IMR-90 (cell line): ENCODE results near the gene GRB2. TPM values are rescaled to one million over a fixed set of nuclear protein-coding genes. Genes with fewer than 3 reads are reported as not detected.

Experiments
- ATAC-seq: fragments of 200-7000 bp; cut with Tn5 transposase; 2 replicates; pipeline ENCODE4 v1.9.1; 2020; ENCODE audit warnings: low read depth, mild to moderate bottlenecking, moderate library complexity
- BruUV-seq: library from RNA; stranded (reverse); fragments of 400-500 nt; replicated peaks from 2 replicates; lab custom pipeline; 2021; lab: Mats Ljungman, UMichigan
- CTCF ChIA-PET: fragments of 300-600 bp; formaldehyde crosslinking; extraction: SDS; loops from one replicate; lab custom pipeline; 2021; ENCODE audit warnings: antibody characterized with exemption; lab: Yijun Ruan, JAX
- POLR2A ChIA-PET: fragments of 300-600 bp; sonication (Branson Sonifier 250); formaldehyde crosslinking; loops from one replicate; lab custom pipeline; 2022; ENCODE audit warnings: antibody characterized with exemption; ENCODE audit not compliant: unreplicated experiment; lab: Charles Lee
- DNase-seq: peaks from one replicate; pipeline ENCODE4 v3.0.0; 2013
- H2AFZ ChIP-seq: replicated peaks from 2 replicates; pipeline ENCODE3; 2013; ENCODE audit warnings: low read length, mild to moderate bottlenecking; ENCODE audit not compliant: poor library complexity
- H2AK5ac ChIP-seq: 2 replicates; pipeline ENCODE4 v1.6.1; 2013; ENCODE audit warnings: low read depth, low read length, inconsistent platforms
- H2AK9ac ChIP-seq: replicated peaks from 2 replicates; pipeline ENCODE3; 2013; ENCODE audit warnings: mild to moderate bottlenecking, low read depth, low read length, moderate library complexity; ENCODE audit not compliant: poor library complexity
- H2BK120ac ChIP-seq: 2 replicates; pipeline ENCODE4 v1.6.1; 2013; ENCODE audit warnings: low read depth, low read length, inconsistent platforms
- H2BK15ac ChIP-seq: 3 replicates; pipeline ENCODE4 v1.6.1; 2013; ENCODE audit warnings: low read depth, low read length, inconsistent platforms
- H2BK20ac ChIP-seq: 2 replicates; pipeline ENCODE4 v1.6.1; 2013; ENCODE audit warnings: low read depth, mild to moderate bottlenecking, inconsistent platforms, low read length, moderate library complexity
- H2BK5ac ChIP-seq: 2 replicates; pipeline ENCODE4 v1.6.1; 2013; ENCODE audit warnings: mild to moderate bottlenecking, low read depth, low read length, inconsistent platforms; ENCODE audit not compliant: poor library complexity, severe bottlenecking
- H3K14ac ChIP-seq: replicated peaks from 2 replicates; pipeline ENCODE4 v1.6.1; 2013; ENCODE audit warnings: low read depth, low read length, inconsistent platforms
- H3K18ac ChIP-seq: 2 replicates; pipeline ENCODE4 v1.6.1; 2013; ENCODE audit warnings: low read depth, low read length, control low read depth
- H3K23ac ChIP-seq: 2 replicates; pipeline ENCODE4 v1.6.1; 2013; ENCODE audit warnings: low read depth, low read length, inconsistent platforms
- H3K27ac ChIP-seq: 2 replicates; pipeline ENCODE4 v1.5.1; 2013; ENCODE audit warnings: mild to moderate bottlenecking, control low read depth, low read length; ENCODE audit not compliant: insufficient read depth
- H3K27me3 ChIP-seq: 2 replicates; pipeline ENCODE4 v1.6.1; 2013; ENCODE audit warnings: low read length; ENCODE audit not compliant: control insufficient read depth, insufficient read depth
- H3K36me3 ChIP-seq: 2 replicates; pipeline ENCODE4 v1.6.1; 2013; ENCODE audit warnings: low read length, mixed read lengths; ENCODE audit not compliant: control insufficient read depth, insufficient read depth
- H3K4ac ChIP-seq: 2 replicates; pipeline ENCODE4 v1.6.1; 2013; ENCODE audit warnings: low read depth, low read length, inconsistent platforms
- H3K4me1 ChIP-seq: 2 replicates; pipeline ENCODE4 v1.6.1; 2013; ENCODE audit warnings: low read length, mixed read lengths; ENCODE audit not compliant: control insufficient read depth, insufficient read depth
- H3K4me2 ChIP-seq: 2 replicates; pipeline ENCODE4 v1.6.1; 2013; ENCODE audit warnings: low read depth, mild to moderate bottlenecking, control low read depth, low read length, moderate library complexity
- H3K4me3 ChIP-seq: 2 replicates; pipeline ENCODE4 v1.5.1; 2013; ENCODE audit warnings: low read depth, mild to moderate bottlenecking, control low read depth, low read length, moderate library complexity; ENCODE audit not compliant: insufficient read depth
- H3K56ac ChIP-seq: 2 replicates; pipeline ENCODE4 v1.6.1; 2013; ENCODE audit warnings: low read length, inconsistent platforms; ENCODE audit not compliant: insufficient read depth; ENCODE audit errors: extremely low read depth
- H3K79me1 ChIP-seq, 2 experiments: 2 replicates each; pipeline ENCODE4 v1.6.1; 2013; ENCODE audit warnings: low read length in 2 of 2, inconsistent platforms in 1 of 2, low read depth in 1 of 2
- H3K9ac ChIP-seq: 2 replicates; pipeline ENCODE4 v1.6.1; 2013; ENCODE audit warnings: low read depth, low read length, control low read depth
- H3K9me1 ChIP-seq: 2 replicates; pipeline ENCODE4 v1.6.1; 2013; ENCODE audit warnings: low read length, inconsistent platforms; ENCODE audit not compliant: insufficient read depth
- H3K9me3 ChIP-seq: 2 replicates; pipeline ENCODE4 v1.6.1; 2013; ENCODE audit warnings: low read length; ENCODE audit not compliant: control insufficient read depth, insufficient read depth
- H4K20me1 ChIP-seq: 2 replicates; pipeline ENCODE4 v1.6.1; 2013; ENCODE audit warnings: low read length, inconsistent platforms; ENCODE audit not compliant: insufficient read depth
- H4K5ac ChIP-seq: 2 replicates; pipeline ENCODE4 v1.6.1; 2013; ENCODE audit warnings: mild to moderate bottlenecking, low read depth, low read length, control low read depth
- H4K8ac ChIP-seq, 2 experiments: 2 replicates each; pipeline ENCODE4 v1.6.1; 2013; ENCODE audit warnings: low read depth in 2 of 2, low read length in 2 of 2, control low read depth in 1 of 2, inconsistent platforms in 1 of 2
- H4K91ac ChIP-seq: 2 replicates; pipeline ENCODE4 v1.6.1; 2013; ENCODE audit warnings: low read depth, low read length, inconsistent platforms; ENCODE audit not compliant: insufficient read depth
- BHLHE40 ChIP-seq: fragments of 150-350 bp; IDR thresholded peaks from 2 replicates; pipeline ENCODE4 v1.6.1; 2016; ENCODE audit warnings: mild to moderate bottlenecking, low read depth, low read length
- CHD1 ChIP-seq: IDR thresholded peaks from 2 replicates; pipeline ENCODE4 v1.6.1; 2012; ENCODE audit warnings: low read depth, low read length, improper control_type of control experiment
- CTCF ChIP-seq: conservative IDR thresholded peaks from 2 replicates; pipeline ENCODE4 v1.5.1; 2012; ENCODE audit warnings: mild to moderate bottlenecking, low read depth, low read length, improper control_type of control experiment
- ELK1 ChIP-seq: fragments of 150-350 bp; IDR thresholded peaks from 2 replicates; pipeline ENCODE4 v1.6.1; 2016; ENCODE audit warnings: low read depth, mild to moderate bottlenecking, low read length, moderate library complexity, borderline replicate concordance
- FOS ChIP-seq: fragments of 150-350 bp; IDR thresholded peaks from 2 replicates; pipeline ENCODE4 v1.6.1; 2016; ENCODE audit warnings: low read depth, low read length
- MAZ ChIP-seq: IDR thresholded peaks from 2 replicates; pipeline ENCODE4 v1.6.1; 2012; ENCODE audit warnings: low read depth, mild to moderate bottlenecking, low read length, improper control_type of control experiment, moderate library complexity, borderline replicate concordance
- MXI1 ChIP-seq: IDR thresholded peaks from 2 replicates; pipeline ENCODE4 v1.6.1; 2012; ENCODE audit warnings: low read depth, mild to moderate bottlenecking, low read length, moderate library complexity, borderline replicate concordance
- NFE2L2 ChIP-seq: fragments of 150-350 bp; IDR thresholded peaks from 2 replicates; pipeline ENCODE4 v1.6.1; 2016; ENCODE audit warnings: low read depth, mild to moderate bottlenecking, low read length
- POLR2A ChIP-seq: IDR thresholded peaks from 2 replicates; pipeline ENCODE4 v1.6.1; 2012; ENCODE audit warnings: mild to moderate bottlenecking, low read depth, low read length
- RAD21 ChIP-seq: IDR thresholded peaks from 2 replicates; pipeline ENCODE4 v1.6.1; 2012; ENCODE audit warnings: low read length, improper control_type of control experiment
- RCOR1 ChIP-seq: IDR thresholded peaks from 2 replicates; pipeline ENCODE4 v1.6.1; 2012; ENCODE audit warnings: mild to moderate bottlenecking, low read length, improper control_type of control experiment; ENCODE audit not compliant: insufficient replicate concordance
- RFX5 ChIP-seq: IDR thresholded peaks from 2 replicates; pipeline ENCODE4 v1.8.0; 2012; ENCODE audit warnings: low read depth, mild to moderate bottlenecking, low read length, moderate library complexity
- USF2 ChIP-seq: fragments of 150-350 bp; IDR thresholded peaks from 2 replicates; pipeline ENCODE4 v1.6.1; 2017; ENCODE audit warnings: mild to moderate bottlenecking, antibody characterized with exemption, low read length, low read depth
- WGBS, 2 experiments: methylation state at CpG; one replicate each; pipeline versions ENCODE4 v1.1.5 to v1.1.7; 2013; ENCODE audit warnings: missing lambda C conversion rate in 2 of 2; ENCODE audit not compliant: insufficient read length in 1 of 2; ENCODE audit errors: extremely low coverage in 2 of 2; 5-methylcytosine and 5-hydroxymethylcytosine counted together
- dilution Hi-C: fragments of 300-500 bp; cut with HindIII; formaldehyde crosslinking; loops from one replicate; pipeline ENCODE4 v1.14.3; 2018; ENCODE audit warnings: low sequenced_read_pairs; ENCODE audit not compliant: unreplicated experiment
- in situ Hi-C: fragments of 300-500 bp; cut with MboI; formaldehyde crosslinking; loops from 3 replicates; pipeline ENCODE4 v1.14.3; 2019; ENCODE audit warnings: low sequenced_read_pairs, inconsistent platforms, mixed read lengths
- intact Hi-C: fragments of 100-400 bp; cut with micrococcal nuclease; formaldehyde crosslinking; loops from 2 replicates; pipeline ENCODE4 v1.10.0; 2022
- polyA plus RNA-seq, 3 experiments: library from polyadenylated mRNA; depleted of rRNA; stranded (reverse); fragments of >200 nt; gene quantifications; 2 replicates each; pipeline ENCODE4 v1.2.3, GENCODE V29; 2012; ENCODE audit warnings: low replicate concordance in 1 of 3
- total RNA-seq: library from RNA; depleted of rRNA; stranded (reverse); fragments of >200 nt; gene quantifications from 2 replicates; pipeline ENCODE4 v1.2.3, GENCODE V29; 2012

Gene GRB2
- total and polyA plus RNA-seq, 2 of the 4 experiments (the other 2 are of a cell fraction): 49.3 to 62.1 TPM

- H2BK120ac ChIP-seq: no peak overlapping the region
- H4K20me1 ChIP-seq: peaks cover 88% of the 10 kb centered on the region
- H3K27me3 ChIP-seq: no peaks in the 10 kb centered on the region
- no peak overlapping the region for H2BK20ac ChIP-seq
- H2BK15ac ChIP-seq: no peak overlapping the region
- H4K91ac ChIP-seq: no peak overlapping the region
- H3K36me3 ChIP-seq: no peaks in the 10 kb centered on the region
- H2AFZ ChIP-seq: no peak overlapping the region
- H2AK5ac ChIP-seq: no peak overlapping the region
- H3K4me2 ChIP-seq: no peak overlapping the region
- no peak overlapping the region for H3K56ac ChIP-seq
- H3K14ac ChIP-seq: no peak overlapping the region
- ATAC-seq: no peak
- no peak overlapping the region for H3K9ac ChIP-seq
- H4K8ac ChIP-seq: no peak overlapping the region
- ChIA-PET POLR2A (no interaction called here), CTCF (interaction anchor here (0.6 kb wide), 1 partner anchor 41 kb away, joined by 3 read pairs; no protein-coding TSS in a partner anchor)
- no peak overlapping the region for H3K4ac ChIP-seq
- H3K23ac ChIP-seq: no peak overlapping the region
- no peak overlapping the region for H3K27ac ChIP-seq
- H3K4me3 ChIP-seq: no peak overlapping the region
- H2BK5ac ChIP-seq: no peak overlapping the region
- peaks cover 49 to 79% of the 10 kb centered on the region in 2 experiments for H3K79me1 ChIP-seq
- dilution Hi-C loops: no loop called here
- H3K9me1 ChIP-seq: peaks cover 14% of the 10 kb centered on the region
- no peak overlapping the region for H3K18ac ChIP-seq
- intact Hi-C loops: loop anchor here (5.0 kb wide), 2 partner anchors 34 to 41 kb away; no protein-coding TSS in a partner anchor
- no TSS peak for BruUV-seq
- H2AK9ac ChIP-seq: no peak overlapping the region
- TF ChIP-seq MXI1 (no peak), CTCF (no peak), FOS (no peak), CHD1 (no peak), NFE2L2 (no peak), RCOR1 (no peak), RFX5 (no peak), USF2 (no peak), MAZ (no peak), BHLHE40 (no peak), POLR2A (no peak), RAD21 (no peak), ELK1 (no peak)
- no peak for DNase-seq
- H3K9me3 ChIP-seq: no peaks in the 10 kb centered on the region
- in situ Hi-C loops: no loop called here
- peaks cover 13% of the 10 kb centered on the region for H3K4me1 ChIP-seq
- H4K5ac ChIP-seq: no peak overlapping the region
- WGBS, 2 experiments: no CpG with 5 or more reads among the region's 3 CpGs
Measured at GRCh38 chr17:75361344-75361743, 44.1 kb downstream of the GRB2 start.
